ENCODE results near the gene THSD7B.
A peak's percentile ranks its signal among the peaks of the same experiment; 100 is the strongest.

The THSD7B gene

DNA sequence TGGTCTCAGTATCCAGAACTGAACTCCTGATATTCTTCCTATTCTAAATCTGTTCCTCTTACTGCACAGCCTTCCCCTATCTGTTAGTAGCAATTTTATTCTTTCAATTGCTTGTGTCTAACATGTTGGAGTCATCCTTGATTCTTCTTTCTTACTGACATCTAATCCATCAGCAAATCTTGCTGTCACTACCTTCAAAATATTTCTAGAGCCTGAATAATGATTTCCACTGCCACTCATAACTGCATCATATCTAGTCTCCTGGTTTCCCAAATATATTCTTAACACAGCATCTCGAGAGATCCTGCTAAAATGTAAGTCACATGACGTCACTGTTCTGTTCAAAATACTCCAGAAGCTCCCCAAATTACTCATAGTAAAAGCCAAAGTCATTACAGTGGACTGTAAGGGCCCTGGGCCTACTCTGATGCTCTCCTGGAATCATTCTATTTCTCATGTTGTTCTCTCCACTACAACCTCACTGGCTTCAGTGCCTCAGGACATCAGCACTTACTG lies 95.2 kb downstream of the THSD7B start:
- no peak for DNase-seq
- TF ChIP-seq GATA1 (IDR thresholded peaks at IDR 0.05; ENCODE audit: low read depth, low read length) (no peak), POLR2A (IDR thresholded peaks at IDR 0.05; ENCODE audit: low read length) (no peak)

DNA sequence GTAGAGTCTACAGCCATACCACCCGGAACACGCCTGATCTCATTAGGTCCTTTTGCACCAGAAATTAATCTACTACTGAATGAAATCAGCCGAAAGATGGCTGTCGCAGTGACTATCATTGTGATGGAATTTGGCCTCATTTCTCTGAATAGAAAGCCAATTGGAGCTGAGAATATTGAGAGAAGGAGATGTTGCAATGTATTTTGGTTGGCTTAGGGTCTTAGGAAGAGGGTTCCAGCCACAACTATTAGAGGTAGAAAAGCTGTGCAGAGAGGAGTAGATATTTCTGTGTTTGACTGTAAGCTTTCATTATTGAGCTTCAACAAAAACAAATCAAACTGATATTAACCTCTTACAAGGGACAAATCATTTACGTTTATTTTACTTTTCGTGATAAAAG lies 98.1 kb downstream of the THSD7B start:
- no peak for DNase-seq
- TF ChIP-seq POLR2A (IDR thresholded peaks at IDR 0.05; ENCODE audit: low read length) = no peak
- no peak for TF ChIP-seq GATA1 (IDR thresholded peaks at IDR 0.05; ENCODE audit: low read depth, low read length)

DNA sequence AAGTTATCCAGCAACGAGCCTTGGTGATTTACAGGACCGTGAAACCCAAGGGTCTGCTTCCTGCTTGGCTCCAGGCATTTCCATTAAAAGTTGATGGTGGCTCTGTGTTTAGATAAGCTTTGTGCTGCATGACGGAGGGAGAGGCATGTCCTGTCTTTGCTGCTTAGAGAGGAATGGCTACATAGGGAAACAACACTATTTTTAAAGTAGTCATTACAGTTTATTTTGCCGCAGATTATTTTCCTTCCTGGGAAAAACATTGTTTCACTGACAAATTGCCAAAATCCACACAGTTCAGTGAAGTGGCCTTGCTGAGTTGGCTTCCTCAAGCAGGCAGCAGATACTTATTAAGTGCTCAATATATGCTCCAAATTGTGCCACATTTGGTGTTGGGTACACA lies 98.5 kb downstream of the THSD7B start:
- no peak for DNase-seq
- no peak for TF ChIP-seq POLR2A (IDR thresholded peaks at IDR 0.05; ENCODE audit: low read length)
- no peak for TF ChIP-seq GATA1 (IDR thresholded peaks at IDR 0.05; ENCODE audit: low read depth, low read length)

DNA sequence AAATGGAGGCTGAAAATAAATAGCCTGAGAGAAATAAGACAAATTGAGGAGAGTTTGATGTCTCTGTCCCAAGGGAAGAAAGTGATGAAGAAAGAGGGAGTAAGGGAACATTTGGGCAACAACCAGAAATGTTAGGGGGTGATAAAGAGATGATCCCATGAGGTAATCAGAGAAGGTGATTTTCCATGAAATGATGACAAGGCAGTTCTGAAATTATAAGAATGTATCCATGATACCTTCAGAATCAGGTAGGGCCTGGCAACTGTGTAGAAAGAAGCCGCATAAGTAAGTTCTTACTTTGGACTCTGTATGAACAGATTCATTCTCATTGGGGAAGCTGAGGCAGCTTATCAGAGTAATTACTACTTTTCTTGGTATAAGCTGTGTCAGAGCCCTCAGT lies 106.1 kb downstream of the THSD7B start:
- DNase-seq = no peak
- TF ChIP-seq POLR2A (IDR thresholded peaks at IDR 0.05; ENCODE audit: low read length) = no peak
- no peak for TF ChIP-seq GATA1 (IDR thresholded peaks at IDR 0.05; ENCODE audit: low read depth, low read length)

DNA sequence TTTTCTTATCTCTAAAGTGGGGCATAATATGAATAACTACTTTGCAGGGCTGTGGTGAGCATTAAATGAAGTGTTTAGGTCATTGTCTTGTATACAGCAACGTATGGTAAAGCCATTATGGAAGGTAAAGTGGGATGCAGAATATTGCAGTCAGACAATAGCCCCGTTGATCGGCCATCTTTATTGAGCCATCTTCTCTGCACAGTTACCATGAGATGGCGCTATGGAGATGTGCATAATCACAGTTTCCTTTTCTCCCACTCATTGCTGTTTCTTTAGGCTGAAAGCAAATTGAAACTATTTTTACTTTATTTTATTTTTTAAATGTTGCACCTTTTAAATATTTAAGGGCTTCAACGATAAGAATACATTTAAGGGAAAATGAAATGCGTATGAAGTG lies 108.9 kb downstream of the THSD7B start:
- DNase-seq = peak in 1 of 2 experiments; percentile 27
- TF ChIP-seq POLR2A (IDR thresholded peaks at IDR 0.05; ENCODE audit: low read length) (no peak), GATA1 (IDR thresholded peaks at IDR 0.05; ENCODE audit: low read depth, low read length) (no peak)

DNA sequence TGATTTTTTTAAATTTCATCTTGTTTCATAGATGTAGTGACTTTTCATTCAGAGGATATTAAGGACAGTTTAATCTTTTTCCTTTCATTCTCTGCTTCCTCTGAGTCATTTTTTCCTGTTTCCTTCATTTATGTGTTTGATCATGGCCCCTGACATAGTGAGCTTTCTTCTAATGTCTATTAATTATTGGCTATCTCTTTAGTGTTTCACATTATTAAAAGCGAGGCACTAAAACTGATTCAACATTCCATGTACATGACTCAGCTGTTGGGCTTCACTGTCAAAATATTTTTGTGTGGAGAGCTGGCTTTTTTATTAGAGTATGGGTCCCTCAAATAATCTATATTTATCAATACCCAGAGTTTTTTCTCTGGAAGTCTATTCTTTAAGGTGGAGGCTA lies 125.8 kb downstream of the THSD7B start:
- TF ChIP-seq POLR2A (IDR thresholded peaks at IDR 0.05; ENCODE audit: low read length) (no peak), GATA1 (IDR thresholded peaks at IDR 0.05; ENCODE audit: low read depth, low read length) (no peak)
- DNase-seq = no peak

DNA sequence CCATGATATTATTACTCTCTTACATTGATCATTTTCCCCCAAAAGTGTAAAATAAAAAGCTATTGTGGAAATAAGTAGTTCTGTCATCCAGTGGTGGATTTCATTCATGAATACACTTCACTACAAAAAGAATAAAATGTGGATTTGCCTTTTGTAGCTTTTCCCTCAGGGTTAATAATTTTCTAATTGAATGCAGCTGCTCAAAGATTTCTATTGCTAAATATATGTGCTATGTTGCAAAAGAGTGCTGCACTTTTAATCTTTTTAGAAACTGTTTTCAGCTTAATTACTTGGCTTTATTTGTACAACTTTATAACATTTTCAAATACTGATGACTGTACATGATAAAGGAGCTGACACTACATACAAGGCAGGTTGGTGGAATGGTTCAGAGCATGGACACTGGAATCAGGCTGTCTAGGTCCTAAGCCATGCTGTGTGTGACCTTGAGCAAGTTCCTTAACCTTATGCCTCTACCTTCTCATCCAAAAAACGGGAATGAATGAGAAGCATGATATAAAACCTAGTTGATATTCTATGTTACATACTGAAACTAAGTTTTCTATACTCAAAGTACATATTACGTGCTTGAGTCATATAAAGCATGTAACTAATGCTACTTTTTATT lies 128.8 kb downstream of the THSD7B start:
- DNase-seq = no peak
- TF ChIP-seq GATA1 (IDR thresholded peaks at IDR 0.05; ENCODE audit: low read depth, low read length) = no peak

DNA sequence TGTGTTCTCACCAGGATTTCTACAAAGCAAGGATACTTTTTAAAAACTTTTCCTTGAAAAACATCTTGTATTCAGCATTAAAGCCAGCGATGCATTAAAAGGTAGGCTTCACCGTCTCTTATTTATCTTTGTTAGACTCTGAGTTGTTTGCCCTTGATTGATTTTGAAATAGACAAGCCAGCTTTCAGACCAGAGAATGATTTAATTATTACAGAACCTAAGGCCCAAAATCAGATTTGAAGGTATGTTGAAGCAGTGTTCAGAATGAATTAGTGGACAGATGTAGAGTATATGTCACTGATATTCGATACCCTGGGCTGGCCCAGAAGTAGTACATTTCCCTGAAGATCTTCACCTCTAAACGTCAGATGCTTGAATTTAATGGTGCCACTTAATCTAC lies 136.4 kb downstream of the THSD7B start:
- no peak for TF ChIP-seq POLR2A (IDR thresholded peaks at IDR 0.05; ENCODE audit: low read length)
- TF ChIP-seq GATA1 (IDR thresholded peaks at IDR 0.05; ENCODE audit: low read depth, low read length) = no peak

DNA sequence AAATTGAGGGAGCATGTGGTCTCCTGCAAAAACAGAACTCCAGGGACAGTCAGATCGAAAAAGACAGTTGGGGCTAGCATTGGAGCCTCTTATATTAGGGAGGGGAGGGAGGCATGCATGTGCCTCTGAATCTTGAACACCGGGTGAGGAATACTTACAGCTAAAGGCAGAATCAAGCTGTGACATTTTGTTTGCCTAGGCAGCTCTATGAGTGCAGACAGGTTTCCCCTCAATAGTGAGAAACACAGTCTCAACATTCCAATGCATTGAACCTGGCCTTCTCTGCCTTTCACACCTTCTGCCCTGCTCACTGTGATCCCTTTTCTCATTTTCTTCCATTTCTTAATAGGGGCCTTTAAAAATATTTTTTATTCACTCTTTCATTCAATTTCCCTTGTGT lies 140.4 kb downstream of the THSD7B start:
- TF ChIP-seq POLR2A (IDR thresholded peaks at IDR 0.05; ENCODE audit: low read length) (no peak), GATA1 (IDR thresholded peaks at IDR 0.05; ENCODE audit: low read depth, low read length) (no peak)
- no peak for DNase-seq

More for the DNA sequence above, 136.4 kb downstream of the THSD7B start:
- no peak for DNase-seq

DNA sequence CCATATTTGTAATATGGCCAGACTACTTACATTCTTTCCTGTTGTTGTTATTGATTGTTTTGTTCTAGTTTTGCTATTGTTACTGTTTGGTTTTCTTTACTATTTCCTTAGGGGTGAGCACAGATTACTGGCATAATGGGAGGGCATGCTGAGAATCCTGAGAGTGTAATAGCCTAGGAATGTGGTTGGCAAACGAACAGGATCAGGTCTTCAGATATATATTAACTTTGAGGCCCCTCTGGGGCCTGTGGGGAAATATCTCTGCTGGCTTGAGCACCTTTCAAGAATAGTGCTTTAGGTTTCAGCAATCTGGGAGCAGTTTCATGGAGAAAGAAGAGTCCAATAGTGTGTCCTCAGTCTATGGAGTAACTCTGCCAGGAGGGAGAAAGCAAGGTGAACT lies 144.4 kb downstream of the THSD7B start:
- DNase-seq = no peak
- TF ChIP-seq GATA1 (IDR thresholded peaks at IDR 0.05; ENCODE audit: low read depth, low read length) (no peak), POLR2A (IDR thresholded peaks at IDR 0.05; ENCODE audit: low read length) (no peak)

DNA sequence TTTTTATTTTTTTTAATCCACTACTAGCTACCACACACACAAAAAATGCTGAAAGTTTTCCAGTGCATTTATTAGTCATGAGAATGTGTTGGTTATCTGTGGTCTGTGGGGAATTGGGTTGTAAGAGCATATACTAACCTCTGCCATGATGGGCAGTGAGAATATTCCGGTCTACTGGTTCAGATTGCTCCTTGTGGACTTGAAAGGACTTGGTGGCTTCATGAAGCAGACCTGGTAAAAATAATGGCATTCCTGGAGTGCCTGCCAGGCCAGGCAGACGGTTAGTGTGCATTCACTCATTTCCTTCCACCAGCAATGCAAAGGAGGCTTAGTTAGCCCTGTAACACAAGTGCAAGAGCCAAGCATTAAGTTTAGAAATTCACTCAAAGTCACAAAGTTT lies 150.8 kb downstream of the THSD7B start:
- no peak for DNase-seq
- TF ChIP-seq GATA1 (IDR thresholded peaks at IDR 0.05; ENCODE audit: low read depth, low read length) (no peak), POLR2A (IDR thresholded peaks at IDR 0.05; ENCODE audit: low read length) (no peak)

DNA sequence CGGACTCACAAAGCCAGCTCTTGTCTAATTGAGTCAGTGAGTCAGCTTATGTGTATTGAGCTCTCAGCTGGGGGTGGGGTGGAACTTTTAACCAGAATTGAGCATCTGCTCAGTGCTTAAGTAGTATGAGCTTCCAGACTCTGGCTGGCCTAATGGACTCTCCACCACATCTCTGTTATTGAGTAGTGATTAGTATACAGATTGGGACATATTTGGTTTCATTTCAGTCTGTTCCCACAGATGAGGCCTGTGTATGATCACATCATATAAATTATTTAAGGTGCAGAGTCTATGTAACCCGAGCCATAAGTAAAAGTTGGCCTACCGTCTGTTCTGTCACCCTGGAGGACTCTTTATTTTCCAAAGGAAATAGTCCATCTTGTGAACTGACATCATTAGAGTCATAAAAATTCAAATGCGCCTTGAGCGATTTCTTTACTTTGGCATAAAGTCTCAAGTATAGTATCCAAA lies 152.1 kb downstream of the THSD7B start:
- no peak for DNase-seq
- TF ChIP-seq GATA1 (IDR thresholded peaks at IDR 0.05; ENCODE audit: low read depth, low read length) (no peak), POLR2A (IDR thresholded peaks at IDR 0.05; ENCODE audit: low read length) (no peak)

DNA sequence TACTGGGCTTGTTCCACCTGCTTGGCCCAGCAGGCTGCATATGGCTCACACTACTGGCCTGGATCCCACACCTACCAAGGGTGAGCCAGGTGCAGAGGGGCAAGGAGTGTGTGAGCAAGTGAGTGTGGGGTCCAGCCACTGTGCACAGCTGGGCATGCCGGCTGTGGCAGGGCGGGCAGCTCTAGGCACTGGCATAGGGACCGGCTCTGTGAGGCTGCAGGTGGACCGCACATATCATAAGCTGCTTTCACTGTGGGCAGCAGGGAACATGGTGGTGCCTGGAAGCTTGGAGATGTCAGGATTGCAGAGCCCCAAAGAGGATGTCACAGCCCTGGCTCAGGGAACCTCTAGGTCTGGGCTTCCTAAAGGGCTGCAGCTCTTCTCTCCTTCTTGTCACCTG lies 154.3 kb downstream of the THSD7B start:
- no peak for TF ChIP-seq POLR2A (IDR thresholded peaks at IDR 0.05; ENCODE audit: low read length)
- TF ChIP-seq GATA1 (IDR thresholded peaks at IDR 0.05; ENCODE audit: low read depth, low read length) = no peak
- no peak for DNase-seq

DNA sequence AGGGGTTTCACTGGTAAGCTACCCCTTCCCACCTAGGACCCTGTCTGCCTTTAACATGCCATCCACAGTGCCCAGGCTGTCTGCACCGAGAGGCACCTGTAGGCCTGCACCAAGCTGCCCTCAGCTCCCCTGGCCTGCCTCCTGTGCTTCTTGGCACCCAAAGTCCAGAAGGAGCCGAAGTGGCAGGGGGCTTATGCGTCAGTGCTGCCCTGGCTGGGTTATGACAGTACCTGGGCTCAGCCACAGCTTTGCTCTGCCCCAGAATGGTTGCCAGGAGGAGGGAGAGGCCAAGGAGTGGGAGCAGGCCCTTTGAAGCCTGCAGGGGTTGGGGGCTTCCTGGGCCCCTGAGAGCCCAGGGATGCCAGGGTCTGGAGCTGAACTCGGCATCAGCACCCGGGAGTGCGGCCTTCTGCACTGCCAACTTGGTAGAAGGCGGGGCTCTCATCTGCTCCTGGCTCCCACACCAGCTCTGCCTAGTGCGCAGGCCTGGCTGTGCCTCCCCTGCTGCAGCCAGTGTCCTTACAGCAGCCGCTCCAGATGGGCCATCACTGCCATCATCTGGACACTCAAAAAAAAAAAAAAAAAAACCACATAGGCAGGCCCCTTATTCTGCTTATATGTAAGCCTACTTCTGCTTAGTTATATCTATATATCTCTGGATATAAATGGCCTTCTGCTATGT lies 155.4 kb downstream of the THSD7B start:
- DNase-seq = no peak
- TF ChIP-seq POLR2A (IDR thresholded peaks at IDR 0.05; ENCODE audit: low read length) (no peak), GATA1 (IDR thresholded peaks at IDR 0.05; ENCODE audit: low read depth, low read length) (no peak)

DNA sequence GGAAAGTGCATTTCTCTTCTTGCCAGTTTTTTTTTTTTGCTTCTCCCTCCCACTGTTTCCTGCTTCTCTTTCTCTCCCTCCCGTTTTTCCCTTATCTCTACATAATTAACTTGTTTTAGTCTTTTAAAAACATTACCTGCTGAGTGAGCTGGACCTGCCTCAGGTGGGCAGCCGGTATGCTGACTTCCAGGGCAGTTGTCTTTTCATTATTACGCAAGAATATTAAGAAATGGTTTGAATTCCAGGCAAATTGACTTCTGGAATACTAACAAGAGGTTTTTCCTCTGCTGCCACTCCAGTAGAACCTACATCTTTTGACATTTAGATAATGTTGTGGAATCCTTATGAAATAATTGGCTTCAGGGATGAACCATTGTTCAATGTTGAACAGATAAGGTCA lies 161.8 kb downstream of the THSD7B start:
- TF ChIP-seq POLR2A (IDR thresholded peaks at IDR 0.05; ENCODE audit: low read length) (no peak), GATA1 (IDR thresholded peaks at IDR 0.05; ENCODE audit: low read depth, low read length) (no peak)
- no peak for DNase-seq

All from erythroblast (primary cell).